ENCODE measurements around the gene PHF1.

DNA sequence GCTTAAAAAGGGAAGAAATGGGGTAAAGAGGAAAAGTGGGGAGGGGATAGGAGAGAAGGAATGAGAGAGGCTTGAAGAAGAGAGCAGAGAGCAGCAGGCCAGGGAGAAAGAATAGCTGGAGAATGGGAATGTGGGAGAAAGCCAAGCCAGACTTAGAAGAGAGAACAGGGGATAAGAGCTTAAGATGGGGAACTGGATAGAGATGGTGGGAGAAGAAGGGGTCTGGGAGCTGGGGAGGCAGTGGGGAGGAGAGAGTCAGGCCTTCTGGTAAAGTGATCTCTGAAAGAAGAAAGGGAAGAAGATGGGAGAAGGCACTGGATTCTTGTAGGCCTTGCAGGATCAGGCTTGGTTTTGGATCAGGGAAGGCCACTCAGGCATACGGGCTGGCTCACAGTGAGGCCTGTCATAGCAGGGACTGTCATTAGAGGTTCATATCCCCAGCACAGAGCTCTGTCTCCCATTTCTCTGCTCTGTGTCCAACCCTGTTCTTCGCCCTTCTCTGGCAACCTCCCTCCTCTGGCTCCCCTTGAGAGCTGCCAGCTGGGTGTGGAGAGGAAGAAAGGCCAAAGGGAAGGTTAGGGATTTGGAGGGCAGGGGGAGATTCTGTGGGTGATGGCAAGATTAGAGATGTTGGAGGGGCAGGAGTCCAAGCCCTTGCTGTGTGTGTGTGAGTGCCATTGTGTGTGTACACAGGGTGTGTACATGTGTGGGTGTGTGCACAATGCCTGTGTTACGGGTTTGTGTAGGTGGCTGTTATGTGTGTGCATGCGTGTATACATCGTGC, 18.3 kb downstream of the PHF1 start:
- no peak for TF ChIP-seq POLR2A (IDR thresholded peaks at IDR 0.05)
- TF ChIP-seq, protein P1, sequence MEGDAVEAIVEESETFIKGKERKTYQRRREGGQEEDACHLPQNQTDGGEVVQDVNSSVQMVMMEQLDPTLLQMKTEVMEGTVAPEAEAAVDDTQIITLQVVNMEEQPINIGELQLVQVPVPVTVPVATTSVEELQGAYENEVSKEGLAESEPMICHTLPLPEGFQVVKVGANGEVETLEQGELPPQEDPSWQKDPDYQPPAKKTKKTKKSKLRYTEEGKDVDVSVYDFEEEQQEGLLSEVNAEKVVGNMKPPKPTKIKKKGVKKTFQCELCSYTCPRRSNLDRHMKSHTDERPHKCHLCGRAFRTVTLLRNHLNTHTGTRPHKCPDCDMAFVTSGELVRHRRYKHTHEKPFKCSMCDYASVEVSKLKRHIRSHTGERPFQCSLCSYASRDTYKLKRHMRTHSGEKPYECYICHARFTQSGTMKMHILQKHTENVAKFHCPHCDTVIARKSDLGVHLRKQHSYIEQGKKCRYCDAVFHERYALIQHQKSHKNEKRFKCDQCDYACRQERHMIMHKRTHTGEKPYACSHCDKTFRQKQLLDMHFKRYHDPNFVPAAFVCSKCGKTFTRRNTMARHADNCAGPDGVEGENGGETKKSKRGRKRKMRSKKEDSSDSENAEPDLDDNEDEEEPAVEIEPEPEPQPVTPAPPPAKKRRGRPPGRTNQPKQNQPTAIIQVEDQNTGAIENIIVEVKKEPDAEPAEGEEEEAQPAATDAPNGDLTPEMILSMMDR (IDR thresholded peaks at IDR 0.05), result no peak
- TF ChIP-seq EP300 (IDR thresholded peaks at IDR 0.05), result no peak

All from tibial nerve (tissue), 4 donors.